NCI-H446 treated with DMSO at 0.1 percent for 48 hours (cell line): ENCODE data around the gene EHMT2.
"Not testable (repeated sequence)": the region's sequence is repeated elsewhere in the genome, so short reads cannot be mapped to it uniquely, and the experiment has no call there.

Experiments used
- DNase-seq: peaks from one replicate; lab custom pipeline; 2025; lab: John Stamatoyannopoulos, UW

The EHMT2 gene

GRCh38 chr6:31838114-31838553, 59.4 kb downstream of the EHMT2 start:
- not testable (repeated sequence) for DNase-seq

- no peak for DNase-seq
Observed at GRCh38 chr6:31837369-31838113, 60.0 kb downstream of the EHMT2 start.

GRCh38 chr6:31836474-31837368, 60.8 kb downstream of the EHMT2 start:
- DNase-seq, result no peak

GRCh38 chr6:31836047-31836473, 61.4 kb downstream of the EHMT2 start:
- no peak for DNase-seq

- DNase-seq, result peak; percentile 80
Observed at GRCh38 chr6:31834367-31835250, 62.9 kb downstream of the EHMT2 start.

GRCh38 chr6:31831350-31832215, 65.9 kb downstream of the EHMT2 start:
- no peak for DNase-seq

- no peak for DNase-seq
Observed at GRCh38 chr6:31830886-31831335, 66.6 kb downstream of the EHMT2 start.
